HepG2 (cell line): ENCODE data around the gene NFATC2. TPM values are rescaled to one million over a fixed set of nuclear protein-coding genes. Genes with fewer than 3 reads are reported as not detected.

Experiments used
- ATAC-seq: fragments of 200-7000 bp; cut with Tn5 transposase; 3 replicates; pipeline ENCODE4 v1.9.1; 2020; ENCODE audit warnings: mild to moderate bottlenecking, moderate library complexity
- BruUV-seq: library from RNA; stranded (reverse); fragments of 400-500 nt; replicated peaks from 2 replicates; lab custom pipeline; 2021; lab: Mats Ljungman, UMichigan
- CTCF ChIA-PET: fragments of 300-600 bp; formaldehyde crosslinking; extraction: SDS; loops from one replicate; lab custom pipeline; 2021; ENCODE audit warnings: low total read pairs, inconsistent platforms, low intra/inter-chr PET ratio; lab: Yijun Ruan, JAX
- POLR2A ChIA-PET: fragments of 350-600 bp; sonication (Branson Sonifier 250); formaldehyde crosslinking; loops from one replicate; lab custom pipeline; 2020; ENCODE audit warnings: antibody characterized with exemption, inconsistent platforms; lab: Yijun Ruan, JAX
- DNase-seq: peaks from one replicate; pipeline ENCODE4 v3.0.0-alpha.2; 2015; ENCODE audit warnings: low spot score
- FAIRE-seq: peaks from 3 replicates; lab custom pipeline; 2011; peaks lifted over from hg19 to GRCh38; lab: Jason Lieb, UNC
- H2AFZ ChIP-seq: one replicate; pipeline ENCODE4 v1.6.1; 2011; ENCODE audit warnings: low read length, inconsistent platforms
- H3K27ac ChIP-seq: fragments of 300-600 bp; 3 replicates; pipeline ENCODE4 v1.8.0; 2011; ENCODE audit warnings: mixed run types, mild to moderate bottlenecking, mixed read lengths, low read length, inconsistent platforms; ENCODE audit not compliant: insufficient read depth; ENCODE audit errors: extremely low read length
- H3K27me3 ChIP-seq, 2 experiments: fragments of 200-600 bp in 1 of 2; 2 replicates in 1 of 2; 3 replicates in 1 of 2; pipeline versions ENCODE4 v1.6.0 to v1.8.0; 2011; ENCODE audit warnings: low read length in 2 of 2, mild to moderate bottlenecking in 2 of 2, moderate library complexity in 2 of 2, inconsistent platforms in 1 of 2; ENCODE audit not compliant: insufficient read depth in 2 of 2, control insufficient read depth in 1 of 2
- H3K36me3 ChIP-seq, 2 experiments: fragments of 200-600 bp in 1 of 2; replicated peaks in 1 of 2; 2 replicates in 1 of 2; 3 replicates in 1 of 2; pipeline versions ENCODE4 v1.5.1 to v1.8.0; 2011; ENCODE audit warnings: low read length in 2 of 2, inconsistent platforms in 1 of 2; ENCODE audit not compliant: insufficient read depth in 2 of 2, control insufficient read depth in 1 of 2
- H3K4me1 ChIP-seq: 2 replicates; pipeline ENCODE4 v1.5.1; 2012; ENCODE audit warnings: low read length, inconsistent platforms; ENCODE audit not compliant: insufficient read depth
- H3K4me2 ChIP-seq: 2 replicates; pipeline ENCODE4 v1.6.0; 2011; ENCODE audit warnings: low read depth, low read length, inconsistent platforms
- H3K4me3 ChIP-seq, 3 experiments: fragments of 200-600 bp in 1 of 3; sonication (generic), shearing (Covaris generic) in 1 of 3; replicated peaks in 1 of 3; 2 replicates each; pipeline ENCODE4 v1.5.1; 2011 to 2016; ENCODE audit warnings: low read length in 3 of 3, inconsistent platforms in 2 of 3, low read depth in 2 of 3, mild to moderate bottlenecking in 2 of 3, control low read depth in 1 of 3, mixed read lengths in 1 of 3; ENCODE audit not compliant: insufficient read depth in 1 of 3
- H3K79me2 ChIP-seq: one replicate; pipeline ENCODE4 v1.6.1; 2011; ENCODE audit warnings: low read length, inconsistent platforms; ENCODE audit not compliant: insufficient read depth
- H3K9ac ChIP-seq: 2 replicates; pipeline ENCODE4 v1.6.0; 2011; ENCODE audit warnings: mild to moderate bottlenecking, low read depth, low read length, inconsistent platforms; ENCODE audit not compliant: insufficient read depth
- H3K9me3 ChIP-seq: 2 replicates; pipeline ENCODE4 v1.5.1; 2012; ENCODE audit warnings: mild to moderate bottlenecking, low read length
- H4K20me1 ChIP-seq: 2 replicates; pipeline ENCODE4 v1.6.0; 2011; ENCODE audit warnings: inconsistent platforms, mild to moderate bottlenecking, low read length, moderate library complexity; ENCODE audit not compliant: insufficient read depth
- ZNF253 ChIP-seq: sonication (generic); formaldehyde crosslinking; IDR thresholded peaks from 2 replicates; pipeline ENCODE4 v1.8.0; 2022; ENCODE audit warnings: mild to moderate bottlenecking, missing genetic modification reagents, borderline replicate concordance
- ZNF768 ChIP-seq: sonication (generic); formaldehyde crosslinking; IDR thresholded peaks from 2 replicates; pipeline ENCODE4 v1.4.0; 2020; ENCODE audit warnings: missing genetic modification reagents
- WGBS: methylation state at CpG from one replicate; pipeline ENCODE4 v1.1.6; 2017; ENCODE audit warnings: low lambda C conversion rate; 5-methylcytosine and 5-hydroxymethylcytosine counted together
- in situ Hi-C: cut with HindIII; loops from 2 replicates; pipeline ENCODE4 v1.10.0; 2017; ENCODE audit warnings: low pct_unique_long_range_greater_than_20kb; ENCODE audit not compliant: extremely low pct_ligation_motif_present
- intact Hi-C: fragments of 100-400 bp; cut with micrococcal nuclease; formaldehyde crosslinking; loops from one replicate; pipeline ENCODE4 v1.10.0; 2022; ENCODE audit not compliant: unreplicated experiment
- polyA plus RNA-seq, 8 experiments: library from polyadenylated mRNA; depleted of rRNA in 3 of 8; stranded (reverse) in 7 of 8; unstranded in 1 of 8; fragments of >200 nt; fragmentation: Illumina TruSeq in 4 of 8; extraction: Trizol in 4 of 8; gene quantifications; 2 replicates each; pipeline versions ENCODE4 v1.2.1 to v1.2.3, GENCODE V29; 2011 to 2016; ENCODE audit warnings: low read depth in 4 of 8, missing spikeins in 1 of 8, mixed read lengths in 1 of 8; ENCODE audit not compliant: insufficient read depth in 1 of 8
- total RNA-seq, 5 experiments: library from RNA; depleted of rRNA; stranded (reverse); fragments of >200 nt; fragmentation: Illumina TruSeq; extraction: Trizol; gene quantifications; 2 replicates each; pipeline ENCODE4 v1.2.3, GENCODE V29; 2016; ENCODE audit warnings: low read depth in 1 of 5
- TF ChIP-seq, protein P1 (sequence below): sonication (generic); formaldehyde crosslinking; IDR thresholded peaks from 2 replicates; pipeline ENCODE4 v1.4.0; 2020; ENCODE audit warnings: missing genetic modification reagents
- TF ChIP-seq, protein P2 (sequence below): sonication (generic); formaldehyde crosslinking; IDR thresholded peaks from 2 replicates; pipeline ENCODE4 v1.8.0; 2022; ENCODE audit warnings: mild to moderate bottlenecking, missing genetic modification reagents, moderate library complexity
- TF ChIP-seq, protein P3 (sequence below): sonication (generic); formaldehyde crosslinking; IDR thresholded peaks from 2 replicates; pipeline ENCODE4 v1.4.0; 2020; ENCODE audit warnings: missing genetic modification reagents, mild to moderate bottlenecking, borderline replicate concordance
- TF ChIP-seq, protein P4 (sequence below): sonication (generic); formaldehyde crosslinking; IDR thresholded peaks from 2 replicates; pipeline ENCODE4 v1.5.1; 2020; ENCODE audit warnings: mild to moderate bottlenecking, missing genetic modification reagents, moderate library complexity

NFATC2 gene
- total and polyA plus RNA-seq, 2 of the 13 experiments (the other 11 are each of a cell fraction or from before 2014, with no cell fraction given), result 1.9 to 3.3 TPM

DNA sequence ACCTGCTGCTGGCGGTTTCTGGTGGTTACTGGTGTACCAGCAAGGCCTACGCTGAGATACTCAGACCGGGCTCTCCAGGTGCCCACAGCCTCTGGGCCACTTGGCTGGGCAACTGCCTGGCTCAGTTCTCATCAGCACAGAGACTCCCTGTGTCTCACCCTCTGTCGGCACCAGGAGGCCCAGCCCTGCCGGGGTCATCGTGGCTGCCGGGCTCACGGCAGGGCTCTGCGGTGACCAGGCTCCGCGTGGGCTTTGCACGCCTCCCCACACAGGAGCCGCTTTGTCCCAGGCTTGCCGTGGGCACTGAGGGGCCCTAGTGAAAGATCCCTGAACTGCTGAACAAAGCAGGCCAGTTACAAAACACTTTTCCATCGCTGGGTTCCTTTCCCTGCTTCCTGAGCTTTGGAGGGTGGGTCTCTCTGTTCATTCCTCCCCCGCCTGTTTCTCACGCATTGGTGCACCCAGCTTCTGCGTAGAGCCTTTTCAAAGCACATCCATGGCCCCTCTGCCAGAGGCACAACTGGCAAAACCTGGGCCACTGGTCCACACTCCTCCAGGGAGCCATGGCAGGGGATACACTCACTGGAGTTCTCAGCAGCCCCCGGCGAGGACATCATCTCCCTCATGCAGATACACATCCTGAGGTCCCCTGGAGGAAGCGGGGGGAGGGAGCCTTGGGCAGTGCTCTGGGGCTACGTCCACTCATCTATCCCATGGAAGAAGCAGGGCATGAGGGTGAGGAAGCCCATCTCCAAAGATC lies 117.0 kb downstream of the NFATC2 start:
- Histone ChIP-seq H3K9ac (no peak overlapping the region), H3K27me3 (no peaks in the 10 kb centered on the region), H3K27ac (no peak overlapping the region)
- intact Hi-C loops, result loop anchor here (2.0 to 10.0 kb wide), 2 partner anchors 13 to 79 kb away; no protein-coding TSS in a partner anchor
- 93% methylated on average over 20 of the region's 22 CpGs for WGBS
- no peak for DNase-seq
- no peak for ATAC-seq
- TF ChIP-seq, protein P1, sequence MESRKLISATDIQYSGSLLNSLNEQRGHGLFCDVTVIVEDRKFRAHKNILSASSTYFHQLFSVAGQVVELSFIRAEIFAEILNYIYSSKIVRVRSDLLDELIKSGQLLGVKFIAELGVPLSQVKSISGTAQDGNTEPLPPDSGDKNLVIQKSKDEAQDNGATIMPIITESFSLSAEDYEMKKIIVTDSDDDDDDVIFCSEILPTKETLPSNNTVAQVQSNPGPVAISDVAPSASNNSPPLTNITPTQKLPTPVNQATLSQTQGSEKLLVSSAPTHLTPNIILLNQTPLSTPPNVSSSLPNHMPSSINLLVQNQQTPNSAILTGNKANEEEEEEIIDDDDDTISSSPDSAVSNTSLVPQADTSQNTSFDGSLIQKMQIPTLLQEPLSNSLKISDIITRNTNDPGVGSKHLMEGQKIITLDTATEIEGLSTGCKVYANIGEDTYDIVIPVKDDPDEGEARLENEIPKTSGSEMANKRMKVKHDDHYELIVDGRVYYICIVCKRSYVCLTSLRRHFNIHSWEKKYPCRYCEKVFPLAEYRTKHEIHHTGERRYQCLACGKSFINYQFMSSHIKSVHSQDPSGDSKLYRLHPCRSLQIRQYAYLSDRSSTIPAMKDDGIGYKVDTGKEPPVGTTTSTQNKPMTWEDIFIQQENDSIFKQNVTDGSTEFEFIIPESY (CRISPR knock-in tag), result peak; percentile 54; the same call in 1 of the 2 replicates
- TF ChIP-seq, protein P2, sequence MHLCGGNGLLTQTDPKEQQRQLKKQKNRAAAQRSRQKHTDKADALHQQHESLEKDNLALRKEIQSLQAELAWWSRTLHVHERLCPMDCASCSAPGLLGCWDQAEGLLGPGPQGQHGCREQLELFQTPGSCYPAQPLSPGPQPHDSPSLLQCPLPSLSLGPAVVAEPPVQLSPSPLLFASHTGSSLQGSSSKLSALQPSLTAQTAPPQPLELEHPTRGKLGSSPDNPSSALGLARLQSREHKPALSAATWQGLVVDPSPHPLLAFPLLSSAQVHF, result 0 out of 2 replicates have a peak, but pooled peaks have one; percentile 34
- TF ChIP-seq, protein P3, sequence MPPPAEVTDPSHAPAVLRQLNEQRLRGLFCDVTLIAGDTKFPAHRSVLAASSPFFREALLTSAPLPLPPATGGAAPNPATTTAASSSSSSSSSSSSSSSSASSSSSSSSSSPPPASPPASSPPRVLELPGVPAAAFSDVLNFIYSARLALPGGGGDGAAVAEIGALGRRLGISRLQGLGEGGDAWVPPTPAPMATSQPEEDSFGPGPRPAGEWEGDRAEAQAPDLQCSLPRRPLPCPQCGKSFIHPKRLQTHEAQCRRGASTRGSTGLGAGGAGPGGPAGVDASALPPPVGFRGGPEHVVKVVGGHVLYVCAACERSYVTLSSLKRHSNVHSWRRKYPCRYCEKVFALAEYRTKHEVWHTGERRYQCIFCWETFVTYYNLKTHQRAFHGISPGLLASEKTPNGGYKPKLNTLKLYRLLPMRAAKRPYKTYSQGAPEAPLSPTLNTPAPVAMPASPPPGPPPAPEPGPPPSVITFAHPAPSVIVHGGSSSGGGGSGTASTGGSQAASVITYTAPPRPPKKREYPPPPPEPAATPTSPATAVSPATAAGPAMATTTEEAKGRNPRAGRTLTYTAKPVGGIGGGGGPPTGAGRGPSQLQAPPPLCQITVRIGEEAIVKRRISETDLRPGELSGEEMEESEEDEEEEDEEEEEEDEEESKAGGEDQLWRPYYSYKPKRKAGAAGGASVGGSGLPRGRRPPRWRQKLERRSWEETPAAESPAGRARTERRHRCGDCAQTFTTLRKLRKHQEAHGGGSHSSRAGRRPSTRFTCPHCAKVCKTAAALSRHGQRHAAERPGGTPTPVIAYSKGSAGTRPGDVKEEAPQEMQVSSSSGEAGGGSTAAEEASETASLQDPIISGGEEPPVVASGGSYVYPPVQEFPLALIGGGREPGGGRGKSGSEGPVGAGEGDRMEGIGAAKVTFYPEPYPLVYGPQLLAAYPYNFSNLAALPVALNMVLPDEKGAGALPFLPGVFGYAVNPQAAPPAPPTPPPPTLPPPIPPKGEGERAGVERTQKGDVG (CRISPR knock-in tag), result no peak
- peak; percentile 46; the same call in 1 of the 2 replicates for TF ChIP-seq ZNF768 (CRISPR knock-in tag)
- TF ChIP-seq, protein P4, sequence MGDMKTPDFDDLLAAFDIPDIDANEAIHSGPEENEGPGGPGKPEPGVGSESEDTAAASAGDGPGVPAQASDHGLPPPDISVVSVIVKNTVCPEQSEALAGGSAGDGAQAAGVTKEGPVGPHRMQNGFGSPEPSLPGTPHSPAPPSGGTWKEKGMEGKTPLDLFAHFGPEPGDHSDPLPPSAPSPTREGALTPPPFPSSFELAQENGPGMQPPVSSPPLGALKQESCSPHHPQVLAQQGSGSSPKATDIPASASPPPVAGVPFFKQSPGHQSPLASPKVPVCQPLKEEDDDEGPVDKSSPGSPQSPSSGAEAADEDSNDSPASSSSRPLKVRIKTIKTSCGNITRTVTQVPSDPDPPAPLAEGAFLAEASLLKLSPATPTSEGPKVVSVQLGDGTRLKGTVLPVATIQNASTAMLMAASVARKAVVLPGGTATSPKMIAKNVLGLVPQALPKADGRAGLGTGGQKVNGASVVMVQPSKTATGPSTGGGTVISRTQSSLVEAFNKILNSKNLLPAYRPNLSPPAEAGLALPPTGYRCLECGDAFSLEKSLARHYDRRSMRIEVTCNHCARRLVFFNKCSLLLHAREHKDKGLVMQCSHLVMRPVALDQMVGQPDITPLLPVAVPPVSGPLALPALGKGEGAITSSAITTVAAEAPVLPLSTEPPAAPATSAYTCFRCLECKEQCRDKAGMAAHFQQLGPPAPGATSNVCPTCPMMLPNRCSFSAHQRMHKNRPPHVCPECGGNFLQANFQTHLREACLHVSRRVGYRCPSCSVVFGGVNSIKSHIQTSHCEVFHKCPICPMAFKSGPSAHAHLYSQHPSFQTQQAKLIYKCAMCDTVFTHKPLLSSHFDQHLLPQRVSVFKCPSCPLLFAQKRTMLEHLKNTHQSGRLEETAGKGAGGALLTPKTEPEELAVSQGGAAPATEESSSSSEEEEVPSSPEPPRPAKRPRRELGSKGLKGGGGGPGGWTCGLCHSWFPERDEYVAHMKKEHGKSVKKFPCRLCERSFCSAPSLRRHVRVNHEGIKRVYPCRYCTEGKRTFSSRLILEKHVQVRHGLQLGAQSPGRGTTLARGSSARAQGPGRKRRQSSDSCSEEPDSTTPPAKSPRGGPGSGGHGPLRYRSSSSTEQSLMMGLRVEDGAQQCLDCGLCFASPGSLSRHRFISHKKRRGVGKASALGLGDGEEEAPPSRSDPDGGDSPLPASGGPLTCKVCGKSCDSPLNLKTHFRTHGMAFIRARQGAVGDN (CRISPR knock-in tag), result peak; percentile 23
- TF ChIP-seq ZNF253 (CRISPR knock-in tag), result 0 out of 2 replicates have a peak, but pooled peaks have one; percentile 28
- TF ChIP-seq, all 625 proteins: peak for 5
- Histone ChIP-seq H3K4me2 (no peak overlapping the region), H3K9me3 (no peaks in the 10 kb centered on the region), H3K4me3 (no peak overlapping the region), H3K79me2 (no peaks in the 10 kb centered on the region), H4K20me1 (no peaks in the 10 kb centered on the region), H3K36me3 (no peaks in the 10 kb centered on the region; a peak in 1 of 5 replicates), H3K4me1 (peaks cover 58% of the 10 kb centered on the region), H2AFZ (no peak overlapping the region)
- ChIA-PET POLR2A (no interaction called here), CTCF (no interaction called here)
- FAIRE-seq, result no peak
- in situ Hi-C loops, result no loop called here
- BruUV-seq, result no TSS peak
